DMS153 (cell line): ENCODE data around the gene MPC2.
"Not testable (repeated sequence)": the region's sequence is repeated elsewhere in the genome, so short reads cannot be mapped to it uniquely, and the experiment has no call there.

ENCODE experiments used
- DNase-seq: peaks from one replicate; lab custom pipeline; 2025; lab: John Stamatoyannopoulos, UW

The MPC2 gene

DNA sequence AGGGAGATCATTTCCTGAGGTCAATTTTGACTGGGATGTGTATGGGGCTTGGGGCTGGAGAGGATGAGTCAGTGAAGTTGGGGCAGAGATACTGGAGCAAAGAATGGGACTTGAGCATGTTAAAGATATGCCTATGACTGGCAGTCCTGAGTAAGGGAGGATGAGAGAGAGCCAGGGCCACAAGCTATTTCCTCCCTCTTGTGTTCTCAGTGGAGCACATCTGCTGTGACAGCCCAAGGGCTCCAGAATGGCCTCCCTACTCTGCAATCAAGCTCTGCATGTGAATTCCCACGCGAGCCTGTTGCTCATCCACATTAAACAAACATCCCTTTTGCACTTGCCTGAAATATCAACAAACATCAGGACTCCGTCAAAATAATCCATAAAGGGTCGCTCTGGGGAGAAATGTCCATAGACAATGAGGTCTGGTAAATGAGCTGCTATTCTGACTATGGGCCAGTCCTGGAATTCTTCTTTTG is 32.2 kb downstream of the MPC2 start:
- DNase-seq = peak; percentile 21

GRCh38 chr1:167900907-167901306 is 36.0 kb downstream of the MPC2 start:
- no peak for DNase-seq

DNA sequence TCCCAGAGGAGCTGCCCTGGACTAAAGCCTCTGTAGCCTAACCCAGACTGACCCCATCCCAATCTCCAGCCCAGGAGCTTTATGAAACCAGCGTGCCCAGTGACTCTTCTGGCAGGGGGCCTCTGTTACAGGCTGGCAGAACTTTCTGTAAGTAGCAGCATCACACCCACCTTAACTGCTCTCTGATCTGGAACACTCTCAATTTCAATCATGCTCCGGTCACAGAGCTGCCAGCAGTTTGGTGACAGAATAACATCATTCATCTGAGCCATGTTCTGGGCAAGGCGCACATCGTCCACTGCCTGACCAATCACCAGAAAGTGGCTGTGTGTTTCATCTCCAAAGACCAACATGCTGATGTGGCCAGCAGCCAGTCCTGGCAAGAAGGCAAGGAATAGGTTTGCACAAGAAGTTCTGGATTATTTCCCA is 37.6 kb downstream of the MPC2 start:
- DNase-seq = no peak

DNA sequence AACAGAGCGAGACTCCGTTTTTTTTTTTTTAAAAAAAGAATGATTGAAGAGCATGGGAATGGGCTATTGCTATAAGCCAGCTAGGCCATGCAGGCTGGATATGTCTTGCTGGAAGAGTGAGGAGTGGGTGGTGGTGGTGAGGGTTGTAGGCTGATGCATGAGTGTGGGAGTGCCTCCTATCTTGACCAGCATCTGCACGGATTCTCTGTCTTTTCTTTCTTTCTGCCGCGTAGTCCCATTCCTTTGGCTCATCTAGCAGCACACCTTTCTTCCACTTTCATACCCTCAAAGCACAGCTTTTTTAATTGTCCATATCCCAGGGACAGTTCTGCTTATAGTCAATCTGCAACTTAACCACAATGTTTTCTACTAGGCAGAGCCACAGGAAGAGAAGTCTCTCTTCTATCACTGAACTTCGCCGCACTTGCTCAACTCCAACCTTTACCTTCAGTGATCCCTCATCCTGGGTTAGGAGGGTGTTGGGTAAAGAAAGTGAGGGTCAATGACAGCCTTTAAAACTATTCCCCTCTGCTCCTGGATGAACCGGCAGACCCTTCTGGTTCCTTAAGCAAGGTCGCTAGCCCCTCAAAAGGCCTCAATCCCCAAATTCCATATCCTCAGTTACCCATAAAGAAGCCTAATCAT is 38.2 kb downstream of the MPC2 start:
- no peak for DNase-seq

DNA sequence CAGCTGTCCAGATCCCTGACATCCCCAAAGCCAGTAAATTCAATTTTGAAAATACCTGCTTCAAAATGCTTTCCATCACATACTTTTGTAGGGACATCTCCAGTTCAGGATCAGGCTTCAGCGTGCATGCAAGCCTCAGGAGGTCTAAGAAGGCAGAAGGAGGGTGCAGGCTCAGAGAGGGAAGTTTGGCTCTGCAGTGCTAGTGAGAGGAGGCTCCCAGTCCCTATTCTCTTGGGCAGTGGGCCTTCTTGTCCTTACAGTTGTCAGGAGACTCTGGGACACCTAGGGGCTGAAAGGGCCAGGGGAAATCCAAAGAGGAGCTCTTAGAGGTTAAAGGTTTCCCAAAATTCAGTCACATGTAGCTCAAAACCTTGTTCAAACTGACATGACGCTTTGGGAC is 43.1 kb downstream of the MPC2 start:
- no peak for DNase-seq

GRCh38 chr1:167890400-167890799 is 46.5 kb downstream of the MPC2 start:
- no peak for DNase-seq

DNA sequence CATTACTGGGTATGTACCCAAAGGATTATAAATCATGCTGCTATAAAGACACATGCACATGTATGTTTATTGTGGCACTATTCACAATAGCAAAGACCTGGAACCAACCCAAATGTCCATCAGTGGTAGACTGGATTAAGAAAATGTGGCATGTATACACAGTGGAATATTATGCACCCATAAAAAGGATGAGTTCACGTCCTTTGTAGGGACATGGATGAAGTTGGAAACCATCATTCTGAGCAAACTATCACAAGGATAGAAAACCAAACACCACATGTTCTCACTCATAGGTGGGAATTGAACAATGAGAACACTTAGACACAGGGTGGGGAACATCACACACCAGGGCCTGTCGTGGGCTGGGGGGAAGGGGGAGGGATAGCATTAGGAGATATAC is 49.7 kb downstream of the MPC2 start:
- DNase-seq = not testable (repeated sequence)

DNA sequence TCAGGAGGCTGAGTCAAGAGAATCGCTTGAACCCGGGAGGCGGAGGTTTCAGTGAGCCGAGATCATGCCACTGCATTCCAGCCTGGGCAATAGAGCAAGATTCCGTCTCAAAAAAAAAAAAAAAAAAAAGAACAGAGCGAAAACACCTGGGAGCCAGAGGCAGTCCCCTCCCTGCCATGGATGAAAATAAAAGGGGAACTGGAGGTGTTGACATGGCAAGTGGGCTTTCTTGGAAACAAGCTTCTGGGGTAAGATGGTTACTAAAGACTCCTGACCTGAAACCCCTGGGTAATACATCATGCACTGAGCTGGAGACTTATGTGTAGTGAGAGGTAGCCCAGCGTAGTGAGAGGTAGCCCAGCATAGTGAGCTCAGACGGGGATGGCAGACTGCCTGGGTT is 54.5 kb downstream of the MPC2 start:
- DNase-seq = no peak

DNA sequence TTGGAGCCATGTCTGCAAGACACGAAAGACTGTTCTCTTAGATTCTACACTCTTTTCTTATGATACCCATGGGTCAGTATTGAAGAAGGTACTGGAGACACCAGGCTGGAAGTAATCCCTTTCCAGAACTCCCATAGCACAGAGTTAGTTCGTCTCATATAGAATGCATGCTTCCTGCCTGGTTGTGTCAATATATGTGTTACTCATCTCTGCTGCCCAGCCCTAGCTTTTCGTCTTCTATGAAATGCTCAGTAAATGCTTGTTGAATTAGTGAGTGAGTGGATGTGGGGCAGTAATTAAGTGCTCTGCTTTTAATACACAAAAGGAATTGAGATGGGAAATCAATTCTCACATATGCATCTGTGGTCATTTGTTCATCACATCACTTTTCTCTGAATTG is 55.1 kb downstream of the MPC2 start:
- no peak for DNase-seq

GRCh38 chr1:167881069-167881468 is 55.8 kb downstream of the MPC2 start:
- DNase-seq = no peak

GRCh38 chr1:167880580-167881021 is 56.3 kb downstream of the MPC2 start:
- no peak for DNase-seq

GRCh38 chr1:167879508-167879907 is 57.4 kb downstream of the MPC2 start:
- no peak for DNase-seq

GRCh38 chr1:167878372-167879160 is 58.3 kb downstream of the MPC2 start:
- DNase-seq = no peak

GRCh38 chr1:167876597-167877175 is 60.2 kb downstream of the MPC2 start:
- no peak for DNase-seq

GRCh38 chr1:167871331-167871730 is 65.5 kb downstream of the MPC2 start:
- no peak for DNase-seq

DNA sequence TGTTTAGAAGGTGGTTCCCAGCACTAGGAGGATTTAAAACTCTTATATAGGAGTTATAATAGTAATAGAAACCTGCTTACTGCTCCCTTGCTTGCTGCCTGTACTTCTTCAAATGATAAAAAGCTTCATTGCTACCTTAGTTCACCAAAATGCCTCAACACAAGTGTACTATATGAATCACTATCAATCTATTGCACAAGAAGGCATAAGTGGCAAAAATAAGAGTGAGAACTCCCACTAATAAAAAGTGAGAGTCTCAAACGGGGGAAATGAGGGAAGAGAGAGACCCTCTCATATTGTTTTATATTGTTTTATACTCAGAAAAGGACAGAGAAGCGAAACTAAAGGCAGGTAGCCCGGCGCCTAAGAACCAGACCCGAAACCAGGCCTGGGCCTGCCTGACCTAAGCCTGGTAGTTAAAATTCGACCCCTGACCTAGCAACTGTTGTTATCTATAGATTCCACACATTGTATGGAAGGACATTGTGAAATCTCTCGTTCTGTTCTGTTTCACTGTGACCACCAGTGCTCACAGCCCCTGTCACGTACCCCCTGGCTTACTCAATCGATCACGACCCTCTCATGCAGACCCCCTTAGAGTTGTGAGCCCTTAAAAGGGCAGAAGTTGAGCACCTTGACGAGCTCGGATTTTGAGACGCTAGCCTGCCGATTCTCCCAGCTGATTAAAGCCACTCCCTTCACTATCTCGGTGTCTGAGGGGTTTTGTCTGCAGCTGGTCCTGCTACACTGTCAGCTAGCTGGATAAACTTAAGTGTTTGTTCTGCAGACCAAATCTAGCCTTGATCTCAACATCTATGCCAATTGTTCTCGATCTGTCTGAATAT is 67.5 kb downstream of the MPC2 start:
- DNase-seq = not testable (repeated sequence)

GRCh38 chr1:167866739-167867414 is 70.0 kb downstream of the MPC2 start:
- DNase-seq = not testable (repeated sequence)
